Uterus (tissue), 2 donors: Measurements from ENCODE around the gene NR6A1.

Experiments
- POLR2A ChIP-seq, 2 donors: fragments of 450-650 bp; IDR thresholded peaks; one replicate each; pipeline ENCODE4 v1.6.1; 2016; ENCODE audit warnings: antibody characterized with exemption in 2 of 2, mild to moderate bottlenecking in 1 of 2, moderate library complexity in 1 of 2
- TF ChIP-seq, protein P1 (sequence below), 4 experiments: fragments of 200-600 bp in 2 of 4; fragments of 450-650 bp in 2 of 4; sonication (generic) in 2 of 4; IDR thresholded peaks; one replicate each; pipeline ENCODE4 v1.5.1; 2016 to 2019; ENCODE audit warnings: antibody characterized with exemption in 4 of 4, mild to moderate bottlenecking in 2 of 4, moderate library complexity in 1 of 4

DNA sequence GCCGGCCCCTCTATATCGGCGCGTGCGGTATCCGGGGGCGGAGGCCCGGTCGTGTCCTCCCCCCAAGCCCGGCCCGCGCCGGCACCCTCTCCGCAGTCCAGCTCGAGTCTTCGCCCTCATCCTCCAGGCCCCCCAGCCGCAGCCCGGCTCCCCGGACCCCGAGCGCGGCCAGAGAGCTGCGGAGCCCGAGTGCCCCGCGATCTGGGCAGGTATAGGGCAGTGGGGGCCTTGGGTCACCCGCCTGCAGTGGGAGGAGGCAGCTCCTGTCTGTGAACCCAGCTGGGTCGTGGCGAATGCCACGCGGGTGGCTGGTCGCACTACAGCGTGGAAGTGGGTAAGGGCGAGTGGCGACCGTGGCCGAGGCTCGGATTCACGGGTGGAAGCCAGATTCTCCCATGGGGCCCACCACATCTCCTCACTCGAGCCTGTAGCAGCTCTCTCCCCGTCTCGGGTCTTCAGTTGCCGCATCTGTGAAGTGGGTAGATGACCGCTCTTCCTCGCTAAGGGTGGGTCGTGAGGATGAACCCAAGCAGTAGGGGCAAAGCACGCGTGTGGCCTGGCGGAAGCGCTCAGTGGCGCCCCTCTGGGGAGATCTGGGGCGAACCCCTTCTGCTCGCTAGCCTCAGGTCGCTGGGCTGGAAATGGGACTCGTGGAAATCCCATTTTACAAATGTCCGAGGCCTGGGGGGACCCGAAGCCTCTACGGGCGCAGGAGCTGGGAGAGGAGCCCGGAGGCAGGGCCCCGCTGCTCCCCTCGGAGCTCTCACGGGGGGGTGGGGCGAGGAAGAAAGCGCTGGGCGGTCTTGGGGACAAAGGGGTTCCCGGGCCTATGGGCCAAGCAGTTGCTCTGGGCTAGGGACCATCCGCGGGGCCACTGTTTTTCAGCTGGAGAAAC, 265.9 kb downstream of the NR6A1 start:
- TF ChIP-seq, protein P1, sequence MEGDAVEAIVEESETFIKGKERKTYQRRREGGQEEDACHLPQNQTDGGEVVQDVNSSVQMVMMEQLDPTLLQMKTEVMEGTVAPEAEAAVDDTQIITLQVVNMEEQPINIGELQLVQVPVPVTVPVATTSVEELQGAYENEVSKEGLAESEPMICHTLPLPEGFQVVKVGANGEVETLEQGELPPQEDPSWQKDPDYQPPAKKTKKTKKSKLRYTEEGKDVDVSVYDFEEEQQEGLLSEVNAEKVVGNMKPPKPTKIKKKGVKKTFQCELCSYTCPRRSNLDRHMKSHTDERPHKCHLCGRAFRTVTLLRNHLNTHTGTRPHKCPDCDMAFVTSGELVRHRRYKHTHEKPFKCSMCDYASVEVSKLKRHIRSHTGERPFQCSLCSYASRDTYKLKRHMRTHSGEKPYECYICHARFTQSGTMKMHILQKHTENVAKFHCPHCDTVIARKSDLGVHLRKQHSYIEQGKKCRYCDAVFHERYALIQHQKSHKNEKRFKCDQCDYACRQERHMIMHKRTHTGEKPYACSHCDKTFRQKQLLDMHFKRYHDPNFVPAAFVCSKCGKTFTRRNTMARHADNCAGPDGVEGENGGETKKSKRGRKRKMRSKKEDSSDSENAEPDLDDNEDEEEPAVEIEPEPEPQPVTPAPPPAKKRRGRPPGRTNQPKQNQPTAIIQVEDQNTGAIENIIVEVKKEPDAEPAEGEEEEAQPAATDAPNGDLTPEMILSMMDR (IDR thresholded peaks at IDR 0.05) = no peak
- TF ChIP-seq POLR2A (IDR thresholded peaks at IDR 0.05) = no peak
